Measurements from ENCODE around the gene SIVA1.
"Not testable (repeated sequence)": the region's sequence is repeated elsewhere in the genome, so short reads cannot be mapped to it uniquely, and the experiment has no call there.

SIVA1 gene

DNA sequence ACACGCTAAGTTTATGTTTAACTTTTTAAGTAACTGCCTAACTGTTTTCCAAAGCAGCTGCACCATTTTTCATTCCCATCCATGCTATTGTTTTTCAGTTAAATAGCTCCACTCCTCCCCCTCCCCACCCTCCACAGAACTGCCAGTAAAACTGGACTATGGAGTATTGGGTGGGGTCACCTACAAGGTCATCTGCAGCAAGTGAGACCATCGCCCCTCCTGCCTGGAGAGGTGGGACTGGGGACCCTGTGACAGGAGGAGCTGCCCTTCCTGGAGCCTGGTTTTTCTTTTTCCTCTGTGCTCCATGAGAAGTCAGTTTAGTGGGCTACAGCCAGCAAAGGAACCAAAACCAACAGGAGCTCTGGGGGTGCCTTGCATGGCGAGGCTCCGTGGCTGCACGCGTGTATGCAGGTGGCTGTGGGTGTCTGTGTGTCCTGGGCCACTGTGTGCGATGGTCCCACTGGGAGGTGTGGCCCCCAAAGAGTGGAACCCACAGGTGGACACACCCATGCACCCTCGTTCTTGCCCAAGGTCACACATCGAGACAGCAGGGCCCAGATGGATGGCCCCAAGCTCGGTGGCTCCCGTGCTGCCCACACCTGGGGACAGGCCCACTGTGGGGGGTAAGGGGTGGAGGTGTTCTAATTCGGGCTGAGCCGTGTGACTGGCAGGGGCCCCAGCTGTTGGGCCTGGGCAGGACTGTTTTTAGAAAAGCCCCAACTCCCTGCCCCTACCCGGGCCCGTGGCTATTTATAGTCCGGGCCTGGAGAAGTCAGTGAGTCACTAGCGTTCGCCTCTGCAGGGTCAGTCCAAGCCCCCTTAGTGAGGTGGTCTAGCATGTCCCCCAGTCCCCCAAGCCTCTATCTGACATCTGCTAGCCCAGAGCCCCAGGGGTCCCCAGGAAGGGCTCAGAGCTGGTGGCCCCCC, 31.2 kb upstream of the SIVA1 start:
- no peak for DNase-seq

GRCh38 chr14:104722938-104723650, 29.9 kb upstream of the SIVA1 start:
- DNase-seq = no peak

DNA sequence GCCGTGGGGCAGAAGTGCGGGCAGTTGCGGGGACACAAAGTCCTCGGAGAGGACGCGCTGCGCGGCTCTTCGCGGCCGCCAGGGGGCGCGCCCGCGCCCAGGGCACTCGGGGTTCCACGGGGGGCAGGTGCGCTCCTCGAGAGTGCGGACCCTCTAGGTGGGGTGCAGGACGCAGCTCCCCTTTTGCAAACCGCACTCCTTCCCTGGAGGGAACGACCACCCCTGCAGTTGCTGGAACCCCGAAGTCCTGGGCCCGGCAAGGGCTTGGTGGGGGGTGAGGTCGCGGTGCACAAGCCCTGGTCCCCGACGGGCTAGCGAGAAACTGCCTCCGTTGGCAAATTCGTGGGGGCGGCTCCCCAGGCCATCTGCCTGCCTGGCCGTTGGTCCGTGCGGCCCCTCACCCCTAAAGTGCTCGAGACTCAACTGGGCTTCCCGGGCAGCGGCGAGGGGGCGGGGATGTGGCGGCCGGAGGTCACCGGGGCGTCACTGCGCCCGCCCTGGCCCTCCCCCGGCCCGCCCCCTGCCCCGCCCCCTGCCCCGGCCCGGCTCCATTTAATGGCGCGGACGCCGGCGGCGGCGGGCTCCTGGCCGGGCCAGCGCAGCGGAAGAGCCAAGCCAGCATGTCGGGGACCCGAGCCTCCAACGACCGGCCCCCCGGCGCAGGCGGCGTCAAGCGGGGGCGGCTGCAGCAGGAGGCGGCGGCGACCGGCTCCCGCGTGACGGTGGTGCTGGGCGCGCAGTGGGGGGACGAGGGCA, 29.1 kb upstream of the SIVA1 start, which contains the start of gene ADSS1:
Gene ADSS1, plus strand, starts transcription at position 579 of the 756 bp plus-strand sequence. Its CDS starts 42 bp downstream, at position 621.
- no peak for DNase-seq

GRCh38 chr14:104724407-104724980, 28.5 kb upstream of the SIVA1 start:
- no peak for DNase-seq

GRCh38 chr14:104724981-104725771, 27.8 kb upstream of the SIVA1 start:
- DNase-seq = no peak

DNA sequence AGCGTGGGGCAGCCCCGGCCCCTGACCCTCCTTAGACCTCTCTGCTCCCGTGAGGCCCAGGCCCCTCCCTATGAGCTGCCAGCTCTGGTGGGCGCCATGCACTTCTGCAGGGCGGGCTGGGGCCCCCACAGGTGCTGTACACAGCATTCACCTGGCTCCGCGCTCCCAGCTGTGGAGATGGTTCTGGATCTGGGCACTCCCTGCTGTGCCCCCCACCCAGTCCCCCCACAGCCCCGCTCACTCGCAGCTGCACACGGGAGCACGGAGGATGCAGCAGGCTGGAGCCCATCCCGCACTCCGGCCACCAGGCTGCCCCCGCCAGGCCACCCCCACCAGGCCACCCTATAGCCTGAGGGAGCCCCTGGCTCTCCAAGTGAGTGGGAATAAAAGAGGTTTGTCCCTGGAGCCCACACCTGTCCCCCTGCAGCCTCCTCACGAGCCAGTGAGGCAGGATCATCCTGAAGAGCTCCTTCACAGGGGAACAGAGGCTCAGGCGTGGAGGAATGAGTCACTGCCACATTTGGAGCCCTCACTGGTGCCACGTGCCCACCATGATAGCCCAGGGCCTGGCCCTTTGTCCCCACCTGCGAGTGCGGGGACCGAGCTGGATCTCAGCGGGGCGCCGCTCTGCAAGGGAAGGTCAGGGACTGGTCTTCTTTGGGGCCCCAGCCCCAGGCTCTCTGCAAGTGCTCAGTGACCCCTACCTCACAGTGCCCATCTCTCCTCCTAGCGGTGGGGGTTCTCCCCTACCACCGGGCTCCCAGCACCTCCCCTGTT, 27.0 kb upstream of the SIVA1 start:
- no peak for DNase-seq

DNA sequence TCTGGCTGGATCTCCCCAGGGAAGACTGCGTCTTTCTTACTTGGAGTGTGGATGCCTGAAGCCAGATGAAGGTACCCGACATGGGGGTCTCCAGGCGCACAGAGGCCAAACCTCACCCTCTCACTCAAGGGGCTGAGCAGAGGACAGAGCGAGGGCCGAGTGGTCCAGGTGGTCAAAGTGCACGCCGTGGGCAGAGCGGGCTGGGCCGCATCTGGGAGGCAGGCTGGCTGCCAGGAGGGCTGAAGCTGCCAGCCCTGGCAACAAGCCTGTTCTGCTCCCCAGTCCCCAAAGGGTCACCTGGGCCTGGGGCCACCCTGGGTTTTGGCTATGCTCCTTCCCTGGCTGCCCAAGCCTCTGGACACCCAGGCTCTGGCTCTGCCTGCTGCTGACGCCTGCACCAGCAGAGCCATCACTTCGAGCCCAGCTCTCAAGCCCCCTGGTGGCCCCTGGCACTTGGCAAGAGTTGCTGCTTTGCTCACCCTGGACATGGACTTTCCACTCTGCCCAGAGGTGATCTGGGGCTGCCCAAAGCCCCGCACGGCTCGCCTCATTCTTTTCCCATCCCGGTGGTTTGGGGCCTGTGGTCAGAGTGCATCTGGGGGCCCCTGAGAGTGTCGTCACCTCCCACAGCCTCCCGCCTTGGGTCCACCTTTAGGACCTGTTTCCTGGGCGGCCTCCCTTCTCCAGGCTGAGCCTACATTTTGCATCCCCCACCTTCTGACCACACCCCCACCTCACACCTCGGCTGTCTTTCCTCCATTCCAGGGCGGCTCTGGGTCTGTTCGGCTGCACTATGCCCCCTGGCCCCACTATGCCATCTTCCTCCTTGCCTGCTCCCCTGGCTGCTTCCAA, 26.1 kb upstream of the SIVA1 start:
- no peak for DNase-seq

DNA sequence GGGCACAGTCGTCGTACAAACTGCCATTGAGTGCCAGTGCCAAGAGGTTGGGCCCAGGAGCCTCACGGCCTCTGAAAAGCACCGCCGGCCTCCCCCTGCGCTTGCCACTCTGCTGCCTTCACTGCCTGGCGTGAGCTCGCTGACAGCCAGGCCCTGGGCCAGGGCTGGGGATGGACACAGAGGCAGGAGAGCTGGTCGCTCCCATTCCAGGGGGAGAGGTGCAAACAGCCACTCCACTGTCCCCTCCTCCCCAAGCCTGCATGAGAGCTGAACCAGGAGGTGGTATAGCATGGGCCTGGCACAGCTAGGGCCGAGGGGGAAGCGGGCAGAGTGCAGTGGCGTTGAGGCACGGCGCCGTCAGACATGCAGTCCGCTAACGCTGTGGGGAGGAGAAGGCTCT, 24.3 kb upstream of the SIVA1 start:
- DNase-seq = no peak

DNA sequence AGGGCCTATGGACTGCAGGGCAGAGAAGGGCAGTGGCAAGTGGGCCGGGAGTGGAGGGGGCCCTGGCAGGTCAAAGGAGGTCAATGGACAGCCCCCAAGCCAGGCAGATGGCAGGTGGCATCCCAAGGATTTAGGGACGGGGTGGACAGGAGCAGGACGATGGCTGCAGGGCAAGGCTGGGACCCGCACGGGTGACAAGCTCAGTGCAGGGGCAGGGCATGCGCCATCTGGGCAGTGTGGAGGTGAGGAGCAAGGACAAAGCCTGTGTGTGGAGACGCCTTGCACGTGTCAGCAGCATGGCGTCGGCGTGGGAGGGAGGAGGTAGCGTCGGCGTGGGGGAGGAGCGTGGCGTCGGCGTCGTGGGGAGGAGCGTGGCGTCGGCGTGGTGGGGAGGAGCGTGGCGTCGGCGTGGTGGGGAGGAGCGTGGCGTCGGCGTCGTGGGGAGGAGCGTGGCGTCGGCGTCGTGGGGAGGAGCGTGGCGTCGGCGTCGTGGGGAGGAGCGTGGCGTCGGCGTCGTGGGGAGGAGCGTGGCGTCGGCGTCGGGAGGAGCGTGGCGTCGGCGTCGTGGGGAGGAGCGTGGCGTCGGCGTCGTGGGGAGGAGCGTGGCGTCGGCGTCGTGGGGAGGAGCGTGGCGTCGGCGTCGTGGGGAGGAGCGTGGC, 23.6 kb upstream of the SIVA1 start:
- not testable (repeated sequence) for DNase-seq

DNA sequence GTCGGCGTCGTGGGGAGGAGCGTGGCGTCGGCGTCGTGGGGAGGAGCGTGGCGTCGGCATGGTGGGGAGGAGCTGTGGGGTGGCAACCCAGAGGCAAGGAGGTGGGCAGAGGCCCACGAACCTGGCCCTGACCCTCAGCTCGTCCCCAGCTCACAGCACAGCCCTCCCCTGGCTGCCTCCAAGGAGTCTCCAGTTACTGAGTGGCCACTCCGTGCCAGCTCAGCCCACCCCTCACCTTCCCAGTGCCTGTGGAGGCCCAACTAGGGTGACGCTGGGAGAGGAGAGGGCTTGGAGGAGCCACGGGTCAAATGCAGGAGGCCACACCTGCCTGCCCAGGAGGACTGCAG, 23.1 kb upstream of the SIVA1 start:
- DNase-seq = no peak

- no peak for DNase-seq
Measured at GRCh38 chr14:104730487-104730886, 22.5 kb upstream of the SIVA1 start.

GRCh38 chr14:104731320-104732294, 21.3 kb upstream of the SIVA1 start:
- DNase-seq = no peak

DNA sequence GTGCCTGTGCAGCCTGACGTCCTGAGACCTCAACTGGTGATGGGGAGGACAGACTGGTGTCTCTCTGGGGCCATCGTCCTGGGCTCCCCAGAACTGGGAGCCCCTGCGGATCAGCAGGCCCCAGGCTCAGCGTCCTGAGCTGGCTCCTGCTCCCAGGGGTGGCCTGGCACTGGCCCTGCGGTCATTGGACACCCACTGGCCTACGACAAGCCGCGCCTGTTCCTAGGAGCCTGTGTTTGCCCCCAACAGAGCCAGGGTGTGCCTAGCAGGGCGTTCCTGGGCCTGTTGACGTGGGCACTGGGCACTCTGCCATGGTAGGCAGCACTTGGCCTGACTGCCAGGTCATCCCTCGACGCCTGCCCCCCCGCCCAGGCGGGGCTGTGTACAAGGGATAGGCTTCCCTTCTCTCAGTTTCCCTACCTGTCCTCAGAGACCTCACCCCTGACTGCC, 20.6 kb upstream of the SIVA1 start:
- no peak for DNase-seq

- DNase-seq = no peak
Measured at GRCh38 chr14:104732931-104733681, 19.8 kb upstream of the SIVA1 start.

- DNase-seq = no peak
Measured at GRCh38 chr14:104734051-104734587, 18.8 kb upstream of the SIVA1 start.

GRCh38 chr14:104734601-104734990, 18.4 kb upstream of the SIVA1 start:
- DNase-seq = no peak
